Measurements from ENCODE around the gene TJP1.
"Not testable (repeated sequence)": the region's sequence is repeated elsewhere in the genome, so short reads cannot be mapped to it uniquely, and the experiment has no call there.

Gene TJP1

DNA sequence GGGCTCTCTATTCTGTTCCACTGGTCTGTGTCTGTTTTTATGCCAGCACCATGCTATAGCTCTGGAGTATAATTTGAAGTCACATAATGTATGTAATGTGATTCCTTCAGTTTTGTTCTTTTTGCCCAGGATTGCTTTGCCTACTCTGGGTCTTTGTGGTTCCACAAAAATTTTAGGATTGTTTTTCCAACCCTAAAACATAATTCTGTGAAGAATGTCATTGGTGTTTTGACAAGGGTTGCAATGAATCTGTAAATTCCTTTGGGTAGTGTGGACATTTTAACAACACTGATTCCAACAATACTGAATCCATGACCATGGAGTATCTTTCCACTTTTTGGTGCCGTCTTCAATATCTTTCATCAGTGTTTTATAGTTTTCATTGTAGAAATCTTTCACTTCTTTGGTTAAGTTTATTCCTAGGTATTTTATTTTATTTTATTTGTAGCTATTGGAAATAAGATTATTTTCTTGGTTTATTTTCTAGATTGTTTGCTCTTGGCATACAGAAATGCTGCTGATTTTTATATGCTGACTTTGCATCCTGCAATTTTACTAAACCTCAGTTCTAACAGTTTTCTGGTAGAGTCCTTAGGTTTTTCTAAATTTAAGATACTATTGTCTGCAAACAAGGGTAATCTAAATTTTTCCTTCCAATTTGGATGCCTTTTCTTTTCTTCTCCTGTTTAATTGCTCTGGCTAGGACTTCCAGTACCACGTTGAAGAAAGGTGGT is 29.7 kb downstream of the TJP1 start:
- no peak for DNase-seq

DNA sequence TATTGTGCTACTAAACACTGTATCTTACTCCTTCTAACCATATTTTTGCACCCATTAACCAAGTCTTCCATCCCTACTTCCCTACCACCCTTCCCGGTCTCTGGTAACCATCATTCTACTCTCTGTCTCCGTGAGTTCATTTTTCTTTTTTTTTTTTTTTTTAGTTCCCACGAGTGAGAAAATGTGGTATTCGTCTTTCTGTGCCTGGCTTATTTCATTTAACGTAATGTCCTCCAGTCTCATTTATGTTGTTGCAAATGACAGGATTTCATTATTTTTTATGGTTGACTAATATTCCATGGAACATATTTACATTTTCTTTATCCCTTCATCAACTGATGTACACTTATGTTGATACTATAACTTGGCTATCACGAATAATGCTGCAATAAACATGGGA is 31.7 kb downstream of the TJP1 start:
- no peak for DNase-seq

DNA sequence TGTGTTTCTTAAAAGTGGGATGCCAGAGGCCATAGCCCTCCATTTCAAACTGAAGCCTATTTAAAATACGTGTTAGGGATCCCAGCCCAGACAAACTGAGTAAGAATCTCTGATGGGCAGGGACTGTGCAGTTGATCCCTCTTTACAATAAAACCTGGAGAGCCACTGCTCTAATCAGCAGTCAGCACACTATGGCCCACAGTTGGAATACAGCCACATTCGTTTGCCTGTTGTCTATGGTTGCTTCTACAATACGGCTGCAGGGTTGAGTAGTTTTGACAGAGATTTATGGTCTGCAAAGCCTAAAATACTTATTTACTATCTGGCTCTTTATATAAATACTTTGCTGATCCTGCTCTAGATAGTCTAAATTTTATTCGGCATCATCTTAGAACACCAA is 32.4 kb downstream of the TJP1 start:
- no peak for DNase-seq

DNA sequence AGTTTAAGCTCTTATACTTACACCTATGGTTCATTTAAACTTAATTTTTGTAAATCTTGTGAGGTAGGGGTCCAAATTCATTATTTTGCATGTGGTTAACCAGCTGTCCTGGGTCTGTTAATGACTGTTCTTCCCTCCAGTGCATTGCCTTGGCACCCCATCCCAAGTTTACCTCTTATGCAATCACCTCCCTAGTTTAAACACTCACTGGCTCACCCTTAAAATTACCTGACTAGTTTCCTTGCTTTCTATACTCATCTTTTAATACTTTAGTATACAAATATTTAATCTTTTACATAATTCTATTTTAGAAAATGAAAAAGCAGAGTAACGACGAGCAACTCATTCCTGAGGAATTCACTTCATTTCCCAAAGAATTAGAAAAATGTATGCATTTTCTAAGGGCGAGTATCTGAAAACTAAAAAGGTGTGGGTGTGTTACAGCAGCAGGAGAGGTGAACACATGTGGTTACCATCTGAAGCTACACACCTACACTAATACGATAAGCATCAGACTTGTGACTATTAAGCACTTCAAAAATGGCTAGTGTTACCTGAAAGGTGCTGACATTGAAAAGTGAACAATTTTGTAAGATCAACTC is 33.7 kb downstream of the TJP1 start:
- DNase-seq: no peak

DNA sequence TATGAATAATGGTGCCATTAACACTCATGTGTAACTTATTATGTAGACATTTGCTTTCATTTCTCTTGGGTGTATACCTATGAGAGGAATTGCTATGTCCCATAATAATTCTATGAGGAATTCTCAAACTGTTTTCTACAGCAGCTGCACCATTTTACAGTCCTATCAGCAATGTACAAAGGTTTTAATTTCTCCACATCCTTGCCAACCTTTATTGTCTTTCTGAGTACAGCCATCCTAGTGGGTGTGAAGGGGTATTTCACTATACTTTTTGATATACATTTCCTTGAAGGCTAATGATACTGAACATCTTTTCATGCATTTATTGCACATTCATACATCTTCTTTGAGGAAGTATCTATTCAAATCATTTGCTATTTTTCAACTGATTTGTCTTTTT is 34.5 kb downstream of the TJP1 start:
- DNase-seq: no peak

DNA sequence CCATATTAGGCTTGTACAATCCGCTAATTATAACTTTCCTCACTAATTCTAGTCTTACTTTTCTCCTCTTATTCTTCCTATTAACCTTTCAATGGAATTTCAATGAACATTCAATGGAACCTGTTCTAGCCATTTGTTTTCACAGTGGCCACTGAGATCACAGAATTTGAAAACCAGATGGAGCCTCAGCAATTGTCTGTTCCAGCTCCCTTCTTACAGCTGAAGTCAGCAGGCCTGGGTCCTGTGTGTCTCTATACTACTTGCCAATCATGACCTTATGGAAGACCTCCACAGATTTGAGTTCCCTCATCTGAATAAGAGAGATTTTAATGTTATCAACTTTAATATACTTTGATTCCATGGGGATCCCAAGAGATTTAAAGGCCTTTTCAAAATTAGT is 36.6 kb downstream of the TJP1 start:
- DNase-seq: no peak

DNA sequence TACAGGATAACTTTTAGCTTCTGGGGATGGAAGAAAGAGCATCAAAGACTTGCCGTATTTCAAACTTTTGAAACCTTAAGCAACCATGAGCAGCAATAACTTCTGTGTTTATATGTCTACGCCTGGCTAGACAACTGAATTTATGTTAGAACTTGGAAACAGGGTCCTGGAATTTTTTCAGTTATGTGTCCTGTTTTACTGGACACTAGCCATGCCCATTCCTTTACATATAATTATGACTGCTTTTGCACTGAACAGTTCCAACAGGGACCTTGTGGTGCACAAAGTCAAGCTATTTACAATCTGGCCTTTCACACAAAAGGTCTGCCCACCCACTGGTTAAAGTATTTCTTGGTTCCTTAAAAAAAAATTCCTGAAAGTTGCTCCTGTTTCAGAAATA is 37.1 kb downstream of the TJP1 start:
- DNase-seq: no peak

DNA sequence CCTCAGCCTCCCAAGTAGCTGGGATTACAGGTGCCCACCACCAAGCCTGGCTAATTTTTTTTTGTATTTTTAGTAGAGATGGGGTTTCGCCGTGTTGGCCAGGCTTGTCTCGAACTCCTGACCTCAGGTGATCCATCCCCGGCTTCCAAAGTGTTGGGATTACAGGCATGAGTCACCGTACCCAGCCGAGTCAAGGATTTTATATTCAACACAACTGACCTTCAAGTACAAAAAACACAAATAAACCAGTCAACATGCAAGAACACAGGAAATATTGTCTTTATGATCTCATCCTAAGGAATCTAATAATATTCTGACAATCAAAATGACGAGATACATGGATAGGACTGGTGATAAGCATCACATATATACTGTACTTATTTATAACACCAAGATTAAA is 37.9 kb downstream of the TJP1 start:
- no peak for DNase-seq

DNA sequence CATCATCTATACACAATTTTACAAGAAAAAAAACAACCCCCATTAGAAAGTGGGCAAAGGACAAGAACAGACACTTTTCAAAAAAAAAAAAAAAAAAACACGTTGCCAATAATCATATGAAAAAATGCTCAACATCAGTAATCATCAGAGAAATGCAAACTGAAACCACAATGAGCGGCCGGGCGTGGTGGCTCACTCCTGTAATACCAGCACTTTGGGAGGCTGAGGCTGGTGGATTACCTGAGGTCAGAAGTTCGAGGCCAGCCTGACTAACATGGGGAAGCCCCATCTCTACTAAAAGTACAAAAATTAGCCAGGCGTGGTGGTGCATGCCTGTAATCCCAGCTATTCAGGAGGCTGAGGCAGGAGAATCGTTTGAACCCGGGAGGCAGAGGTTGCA is 39.5 kb downstream of the TJP1 start:
- not testable (repeated sequence) for DNase-seq

DNA sequence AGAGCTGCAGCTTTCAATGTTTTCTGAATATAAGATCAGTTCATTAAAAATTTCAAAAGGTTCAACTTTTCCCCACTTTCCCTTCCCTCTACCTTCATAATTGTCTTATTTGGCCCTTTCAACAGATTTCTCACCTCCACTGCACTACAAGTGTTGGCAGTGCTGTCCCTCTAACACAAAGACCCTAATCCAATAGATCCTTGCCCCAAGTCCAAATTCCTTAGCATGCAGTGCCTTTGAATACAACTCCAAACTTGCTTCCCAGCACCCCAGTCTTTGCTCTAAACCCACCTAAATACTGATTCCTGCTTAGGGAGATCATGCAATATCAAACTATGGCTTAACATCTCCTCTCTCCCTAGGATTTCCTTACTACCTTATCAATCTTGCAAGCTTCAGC is 43.9 kb downstream of the TJP1 start:
- DNase-seq: no peak

DNA sequence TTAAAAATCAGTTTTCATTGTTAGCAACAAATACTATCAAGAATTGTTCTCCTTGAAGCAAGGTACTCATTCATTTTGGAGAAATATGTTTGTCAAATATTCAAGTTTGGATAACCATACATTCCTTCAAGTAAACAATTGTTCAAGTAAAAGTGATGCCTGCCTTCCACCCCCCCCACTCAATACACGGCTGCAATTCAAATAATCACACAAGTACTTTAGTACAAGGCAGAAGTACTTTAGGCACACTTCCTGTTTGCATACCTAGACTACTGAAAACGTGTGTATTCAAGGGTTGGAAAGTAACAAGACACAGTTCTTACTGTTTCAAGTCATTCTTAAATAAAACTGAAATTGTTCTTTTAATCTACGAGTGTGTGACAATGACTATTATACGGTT is 45.4 kb downstream of the TJP1 start:
- DNase-seq: no peak

DNA sequence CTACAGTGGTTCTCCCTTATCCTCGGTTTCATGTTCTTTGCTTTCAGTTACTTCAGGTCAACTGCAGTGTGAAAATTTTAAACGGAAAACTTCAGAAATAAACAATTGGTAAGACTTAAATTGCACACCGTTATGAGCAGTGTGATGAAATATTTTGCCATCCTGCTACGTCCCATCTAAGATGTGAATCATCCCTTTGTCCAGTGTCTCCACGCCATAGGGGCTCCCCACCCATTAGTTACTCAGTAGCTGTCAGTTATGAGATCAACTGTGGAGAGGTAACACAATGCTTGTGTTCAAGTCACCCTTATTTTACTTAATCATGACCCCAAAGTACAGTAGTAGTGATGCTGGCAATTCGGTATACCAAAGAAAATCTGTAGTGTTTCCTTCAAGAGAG is 47.4 kb downstream of the TJP1 start:
- no peak for DNase-seq

DNA sequence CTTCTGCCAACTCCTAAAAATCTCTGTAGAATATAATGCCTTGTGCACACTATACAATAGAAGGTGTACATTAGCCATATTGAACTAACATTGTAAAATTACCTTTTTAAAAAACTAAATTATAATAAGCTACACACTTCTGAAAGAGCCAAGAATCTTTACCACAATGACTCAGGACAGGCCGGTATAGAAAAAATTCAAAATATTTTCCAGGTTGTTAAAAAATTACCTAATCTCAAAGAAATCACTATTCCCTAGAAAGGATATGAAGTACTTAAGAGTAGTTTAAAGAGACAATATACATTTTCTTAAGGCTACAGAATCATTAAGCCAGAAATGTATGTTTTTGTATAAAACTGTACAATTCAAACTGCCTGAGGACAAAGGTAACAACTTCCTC is 48.5 kb downstream of the TJP1 start:
- no peak for DNase-seq

DNA sequence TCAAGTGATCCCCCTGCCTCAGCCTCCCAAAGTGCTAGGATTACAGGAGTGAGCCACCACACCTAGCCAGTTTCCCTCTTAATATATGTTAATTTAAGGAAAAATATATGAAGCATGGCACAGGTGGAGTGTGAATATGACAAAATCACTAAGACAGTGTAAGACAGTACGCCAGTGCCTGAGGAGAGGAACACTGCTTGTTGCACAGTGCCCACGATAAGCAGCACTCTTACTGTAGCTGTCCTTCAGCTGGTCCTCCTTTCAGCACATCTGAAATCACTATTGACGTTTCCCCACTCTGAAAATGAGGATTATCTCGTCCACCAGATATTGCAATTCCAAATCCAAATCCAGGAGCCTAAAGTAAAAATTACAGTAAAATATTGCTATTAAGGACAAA is 49.3 kb downstream of the TJP1 start:
- DNase-seq: no peak

DNA sequence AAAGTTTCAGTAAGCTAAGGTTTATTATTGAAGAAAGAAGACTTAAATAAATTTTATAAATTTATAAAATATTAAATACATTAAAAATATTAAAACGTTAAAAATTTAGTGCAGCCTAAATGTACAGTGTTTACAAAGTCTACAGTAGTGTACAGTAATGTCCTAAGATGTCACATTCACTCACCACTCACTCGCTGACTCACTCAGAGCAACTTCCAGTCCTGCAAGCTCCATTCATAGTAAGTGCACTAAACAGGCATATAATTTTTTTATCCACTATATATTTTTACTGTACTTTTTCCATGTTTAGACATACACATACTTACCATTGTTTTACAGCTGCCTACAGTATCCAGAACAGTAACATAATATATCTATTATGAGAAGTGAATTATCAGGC is 51.5 kb downstream of the TJP1 start:
- no peak for DNase-seq

DNA sequence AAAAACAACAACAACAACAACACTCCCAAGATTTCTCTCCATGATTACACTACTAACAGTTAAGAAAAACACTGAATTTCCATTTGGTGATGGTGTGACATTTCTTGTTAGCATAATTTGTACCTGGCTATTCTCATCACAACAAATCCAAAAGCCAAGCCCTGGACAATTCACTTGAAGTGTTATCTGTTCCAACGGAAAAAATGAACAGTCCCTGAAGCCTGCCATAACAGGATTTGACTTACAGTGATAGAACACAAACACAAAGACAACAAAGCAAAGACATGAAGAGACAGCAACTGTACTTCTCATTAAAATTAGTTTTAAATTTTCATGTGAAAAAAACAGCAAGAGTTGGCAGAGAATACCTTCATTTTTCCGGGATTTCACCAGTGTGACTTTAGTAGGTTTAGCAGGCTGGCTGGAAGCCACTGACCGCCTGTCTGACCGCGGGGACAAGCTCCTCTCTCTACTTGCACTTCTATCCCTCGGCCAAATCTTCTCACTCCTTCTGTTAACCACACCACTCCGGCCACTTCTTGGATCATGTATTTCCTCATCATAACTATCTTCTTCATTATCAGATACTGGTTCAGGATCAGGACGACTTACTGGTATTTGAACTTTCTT is 56.3 kb downstream of the TJP1 start:
- DNase-seq: no peak

DNA sequence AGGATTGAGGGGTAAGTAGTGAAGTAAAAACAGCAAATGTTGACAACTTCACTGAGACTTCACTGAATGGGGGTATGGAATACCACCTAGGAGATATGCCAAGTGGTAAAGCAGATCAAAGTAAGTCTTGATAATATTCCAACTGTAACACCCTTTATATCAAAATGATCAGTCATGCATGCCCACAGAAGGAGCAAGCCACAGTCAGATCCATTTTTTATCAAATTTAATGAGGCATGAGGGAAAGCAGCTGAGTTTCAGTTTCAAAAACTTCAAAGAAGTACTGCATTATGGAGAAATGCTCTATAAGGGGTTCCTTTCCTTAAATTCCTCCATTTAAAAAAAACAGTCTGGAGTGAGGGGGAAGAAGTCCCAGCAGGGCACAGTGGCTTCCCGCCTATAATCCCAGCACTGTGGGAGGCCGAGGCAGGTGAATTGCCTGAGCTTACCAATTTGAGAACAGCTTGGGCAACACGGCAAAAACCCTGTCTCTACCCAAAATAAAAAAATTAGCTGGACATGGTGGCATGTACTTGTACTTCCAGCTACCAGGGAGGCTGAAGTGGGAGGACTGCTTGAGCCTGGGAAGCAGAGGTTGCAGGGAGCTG is 56.9 kb downstream of the TJP1 start:
- no peak for DNase-seq

DNA sequence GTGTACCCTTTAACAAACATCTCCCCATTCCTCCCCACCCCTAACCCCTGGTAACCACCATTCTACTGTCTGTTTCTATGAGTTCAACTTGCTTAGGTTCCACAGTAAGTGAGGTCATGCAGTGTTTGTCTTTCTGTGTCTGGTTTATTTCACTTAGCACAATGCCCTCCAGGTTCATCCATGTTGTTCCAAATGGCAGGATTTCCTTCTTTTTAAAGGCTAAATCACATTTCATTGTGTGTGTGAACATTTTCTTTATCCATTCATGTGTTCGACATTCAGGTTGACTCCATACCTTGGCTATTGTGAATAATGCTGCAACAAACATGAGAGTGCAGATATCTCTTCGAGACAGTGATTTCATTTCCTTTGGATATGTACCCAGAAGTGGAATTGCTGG is 62.7 kb downstream of the TJP1 start:
- DNase-seq: no peak

DNA sequence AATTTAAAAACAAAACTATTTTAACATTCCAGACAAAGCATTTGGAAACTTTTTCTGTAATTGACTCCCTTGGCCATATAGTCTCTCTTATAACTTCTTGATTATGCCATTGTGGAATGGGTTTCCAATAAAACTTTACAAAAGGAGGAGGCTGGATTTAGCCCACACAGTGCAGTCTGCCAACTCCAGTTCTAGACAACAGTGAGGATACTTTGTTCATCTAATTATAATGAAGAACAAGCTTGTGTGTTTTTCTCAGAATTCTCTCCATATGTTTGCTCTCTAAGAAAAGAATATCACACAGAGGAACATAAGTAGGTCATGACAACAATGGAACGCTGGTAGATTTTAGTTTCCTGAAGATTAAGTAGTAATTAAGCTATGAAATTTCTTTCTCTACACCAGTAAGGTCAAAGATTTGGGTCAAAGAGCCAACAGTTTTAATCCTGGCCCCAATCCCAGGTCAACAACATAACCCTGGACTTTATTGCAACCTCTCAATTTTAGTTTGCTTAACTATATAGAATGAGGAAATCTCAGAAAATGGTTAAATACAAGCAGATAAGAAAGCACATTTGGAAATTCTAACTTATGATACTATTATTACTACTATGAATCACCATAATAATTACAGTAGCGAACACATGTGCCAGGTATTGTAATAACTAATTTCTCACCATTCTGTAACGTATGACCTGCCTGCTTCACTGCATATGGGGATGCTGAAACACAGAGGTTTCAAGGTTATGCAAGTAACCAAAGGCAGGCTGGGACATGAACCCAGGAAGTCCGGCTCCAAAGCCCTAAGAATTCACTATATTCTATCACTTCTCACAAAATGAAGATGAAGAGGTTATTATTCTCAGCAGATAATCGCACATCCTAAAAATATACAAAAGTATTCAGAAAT is 65.7 kb downstream of the TJP1 start:
- DNase-seq: no peak

DNA sequence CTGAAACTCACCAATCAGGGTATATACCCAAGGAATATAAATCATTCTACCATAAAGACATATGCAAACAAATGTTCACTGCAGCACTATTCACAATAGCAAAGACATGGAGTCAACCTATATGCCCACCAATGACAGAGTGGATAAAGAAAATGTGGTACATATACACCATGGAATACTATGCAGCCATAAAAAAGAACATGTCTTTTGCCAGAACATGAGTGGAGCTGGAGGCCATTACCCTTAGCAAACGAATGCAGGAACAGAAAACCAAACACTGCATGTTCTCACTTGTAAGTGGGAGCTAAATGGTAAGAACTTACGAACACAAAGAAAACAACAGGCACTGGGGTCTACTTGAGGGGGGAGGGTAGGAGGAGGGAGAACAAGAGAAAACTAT is 68.3 kb downstream of the TJP1 start:
- DNase-seq: not testable (repeated sequence)

DNA sequence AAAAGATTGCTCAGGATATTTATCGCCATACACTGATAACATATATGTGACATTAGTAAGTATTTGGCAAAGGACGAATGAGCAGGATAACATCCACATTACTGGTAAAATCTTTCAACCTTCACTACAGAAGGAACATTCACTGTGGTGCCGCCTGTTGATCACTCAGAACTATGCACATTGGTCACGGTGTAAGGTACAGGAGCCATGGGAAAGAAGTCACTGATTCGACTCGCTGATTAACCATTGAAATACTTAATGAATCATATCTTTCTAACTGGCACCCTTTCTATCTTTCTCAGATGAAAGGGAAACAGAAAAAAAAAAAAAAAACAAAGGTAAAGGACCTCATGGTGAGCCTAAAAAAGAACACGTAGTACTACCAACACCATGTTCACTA is 68.8 kb downstream of the TJP1 start:
- DNase-seq: no peak

DNA sequence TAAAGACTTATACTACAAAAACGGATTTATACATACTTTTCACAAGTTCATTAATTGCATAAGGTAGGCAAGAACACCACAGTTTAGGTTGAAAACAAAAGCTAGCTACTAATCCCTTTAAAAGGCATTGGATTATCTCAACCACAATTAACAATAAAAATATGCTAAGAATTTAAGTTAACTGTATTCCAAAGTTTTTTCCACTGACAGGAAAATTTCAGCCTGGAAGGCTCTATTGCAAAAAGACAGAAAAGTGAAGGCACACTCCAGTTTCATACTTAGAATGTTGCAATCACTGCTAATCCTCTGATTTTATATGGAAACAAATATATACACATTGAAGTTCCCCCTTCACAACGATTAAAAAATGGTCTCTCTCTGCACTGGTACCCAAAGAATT is 71.5 kb downstream of the TJP1 start:
- DNase-seq: no peak

Measured in NCI-H1436 treated with DMSO at 0.1 percent for 48 hours (cell line).